Sigmoid colon (tissue), 7 donors: Measurements from ENCODE around the gene PON2. TPM values are rescaled to one million over a fixed set of nuclear protein-coding genes. Genes with fewer than 3 reads are reported as not detected.
A peak's percentile ranks its signal among the peaks of the same experiment; 100 is the strongest.

Experiments used
- DNase-seq: peaks from one replicate; pipeline ENCODE4 v3.0.0-alpha.2; 2019
- H3K27ac ChIP-seq, 4 donors: fragments of 200-600 bp; sonication (generic); one replicate each; pipeline ENCODE4 v1.5.1; 2016 to 2019; ENCODE audit warnings: mild to moderate bottlenecking in 1 of 4
- H3K27me3 ChIP-seq, 3 donors: fragments of 200-600 bp; sonication (generic); one replicate each; pipeline ENCODE4 v1.5.1; 2019; ENCODE audit warnings: mild to moderate bottlenecking in 1 of 3
- H3K36me3 ChIP-seq, 4 donors: fragments of 200-600 bp; sonication (generic); one replicate each; pipeline ENCODE4 v1.5.1; 2016 to 2019
- H3K4me1 ChIP-seq, 4 donors: fragments of 200-600 bp; sonication (generic); one replicate each; pipeline ENCODE4 v1.5.1; 2017 to 2019
- H3K4me3 ChIP-seq, 4 donors: fragments of 200-600 bp; sonication (generic); one replicate each; pipeline ENCODE4 v1.5.1; 2017 to 2019; ENCODE audit warnings: mild to moderate bottlenecking in 2 of 4, moderate library complexity in 1 of 4
- H3K9me3 ChIP-seq, 4 donors: fragments of 200-600 bp in 3 of 4; sonication (generic) in 3 of 4; one replicate each; pipeline versions ENCODE4 v1.5.1 to v1.6.1; 2013 to 2019
- CTCF ChIP-seq, 4 experiments: fragments of 450-650 bp in 3 of 4; fragments of 200-600 bp in 1 of 4; IDR thresholded peaks; one replicate each; pipeline ENCODE4 v1.5.1; 2016 to 2019; ENCODE audit warnings: antibody characterized with exemption in 4 of 4, mild to moderate bottlenecking in 3 of 4, moderate library complexity in 2 of 4
- EP300 ChIP-seq, 4 donors: sonication (generic); formaldehyde crosslinking; IDR thresholded peaks; one replicate each; pipeline ENCODE4 v1.6.1; 2017; ENCODE audit warnings: antibody characterized with exemption in 4 of 4
- POLR2A ChIP-seq, 2 donors: fragments of 450-650 bp; IDR thresholded peaks; one replicate each; pipeline ENCODE4 v1.6.1; 2016; ENCODE audit warnings: antibody characterized with exemption in 2 of 2, mild to moderate bottlenecking in 2 of 2, moderate library complexity in 2 of 2
- POLR2AphosphoS5 ChIP-seq, 4 donors: sonication (generic); formaldehyde crosslinking; IDR thresholded peaks; one replicate each; pipeline ENCODE4 v1.6.1; 2017; ENCODE audit warnings: antibody characterized with exemption in 4 of 4
- WGBS, 2 donors: extraction: QIAGEN DNeasy Blood & Tissue Kit; methylation state at CpG; one replicate each; pipeline ENCODE4 v1.1.7; 2013; 5-methylcytosine and 5-hydroxymethylcytosine counted together
- intact Hi-C: fragments of 100-400 bp; cut with DNase I; formaldehyde crosslinking; loops from one replicate; pipeline ENCODE4 v1.15.1; 2023
- polyA plus RNA-seq, 3 donors: library from polyadenylated mRNA; stranded (reverse); fragments of 200-250 nt; gene quantifications; one replicate each; pipeline ENCODE4 v1.2.3, GENCODE V29; 2013
- total RNA-seq, 4 donors: library from RNA; depleted of rRNA; stranded (reverse); fragments of >200 nt; gene quantifications; one replicate each; pipeline ENCODE4 v1.1.0, GENCODE V29; 2016
- donor health status: healthy with polysubstance abuse.
- donor health status: Bipolar disorder and iron deficiency.
- donor health status: healthy.

Gene PON2
- total and polyA plus RNA-seq, 7 donors: 37.2 to 103 (median 79.1) TPM

GRCh38 chr7:95478272-95479037, 43.6 kb upstream of the PON2 start:
- WGBS, 2 donors: 16 to 63% methylated on average over 18 of the region's 18 CpGs
- Histone ChIP-seq H3K4me3 (no peak overlapping the region), H3K36me3 (no peaks in the 10 kb centered on the region), H3K4me1 (no peaks in the 10 kb centered on the region), H3K27me3 (no peaks in the 10 kb centered on the region), H3K9me3 (no peaks in the 10 kb centered on the region), H3K27ac (no peak overlapping the region)
- intact Hi-C loops: loop anchor here (5.0 to 10.0 kb wide), 7 partner anchors 41 to 1374 kb away; partner anchors contain the start of genes PON2 and PON3
- no peak for DNase-seq
- TF ChIP-seq CTCF (IDR thresholded peaks at IDR 0.05) (no peak), EP300 (IDR thresholded peaks at IDR 0.05) (no peak), POLR2AphosphoS5 (IDR thresholded peaks at IDR 0.05) (no peak), POLR2A (IDR thresholded peaks at IDR 0.05) (no peak)

- DNase-seq: peak; percentile 77
- intact Hi-C loops: loop anchor here (2.0 to 10.0 kb wide), 8 partner anchors 40 to 1372 kb away; partner anchors contain the start of genes PON2 and PON3
- no peaks in the 10 kb centered on the region for H3K4me1 ChIP-seq
- no peaks in the 10 kb centered on the region for H3K36me3 ChIP-seq
- no peaks in the 10 kb centered on the region for H3K27me3 ChIP-seq
- H3K27ac ChIP-seq: no peak overlapping the region
- H3K4me3 ChIP-seq: no peak overlapping the region
- WGBS, 2 donors: 9 to 12% methylated on average over 11 of the region's 11 CpGs
- H3K9me3 ChIP-seq: no peaks in the 10 kb centered on the region
- TF ChIP-seq POLR2A (IDR thresholded peaks at IDR 0.05) (no peak), CTCF (IDR thresholded peaks at IDR 0.05) (peak; percentile 38 to 71 (median 64)), EP300 (IDR thresholded peaks at IDR 0.05) (no peak)
These were observed 42.2 kb upstream of the PON2 start for GRCh38 chr7:95476904-95477594.

GRCh38 chr7:95476072-95476847, 41.4 kb upstream of the PON2 start:
- Histone ChIP-seq H3K4me3 (no peak overlapping the region), H3K27ac (no peak overlapping the region), H3K36me3 (no peaks in the 10 kb centered on the region), H3K4me1 (no peaks in the 10 kb centered on the region), H3K9me3 (no peaks in the 10 kb centered on the region), H3K27me3 (no peaks in the 10 kb centered on the region)
- no peak for DNase-seq
- no peak for TF ChIP-seq POLR2AphosphoS5 (IDR thresholded peaks at IDR 0.05)
- no peak for TF ChIP-seq CTCF (IDR thresholded peaks at IDR 0.05)
- TF ChIP-seq EP300 (IDR thresholded peaks at IDR 0.05): no peak
- TF ChIP-seq POLR2A (IDR thresholded peaks at IDR 0.05): no peak
- WGBS, 2 donors: 91% methylated on average over 9 of the region's 9 CpGs
- intact Hi-C loops: loop anchor here (2.0 to 10.0 kb wide), 8 partner anchors 39 to 1371 kb away; partner anchors contain the start of genes PON2 and PON3

- intact Hi-C loops: loop anchor here (10.0 kb wide), 3 partner anchors 79 to 1369 kb away; partner anchors contain the start of gene PON3
- DNase-seq: no peak
- no peaks in the 10 kb centered on the region for H3K27me3 ChIP-seq
- H3K4me3 ChIP-seq: no peak overlapping the region
- H3K9me3 ChIP-seq: no peaks in the 10 kb centered on the region
- no peak overlapping the region for H3K27ac ChIP-seq
- TF ChIP-seq EP300 (IDR thresholded peaks at IDR 0.05) (no peak), POLR2A (IDR thresholded peaks at IDR 0.05) (no peak), CTCF (IDR thresholded peaks at IDR 0.05) (no peak), POLR2AphosphoS5 (IDR thresholded peaks at IDR 0.05) (no peak)
- H3K4me1 ChIP-seq: no peaks in the 10 kb centered on the region
- WGBS, 2 donors: 87 to 90% methylated on average over 9 of the region's 9 CpGs
- H3K36me3 ChIP-seq: no peaks in the 10 kb centered on the region
These were observed 38.6 kb upstream of the PON2 start for GRCh38 chr7:95473276-95473985.
